AG09309 (cell line): ENCODE data around the gene CKLF.

ENCODE experiments used
- DNase-seq: peaks from one replicate; pipeline ENCODE4 v3.0.0-alpha.2; 2010; ENCODE audit warnings: low read depth
- H3K4me3 ChIP-seq: 2 replicates; pipeline ENCODE4 v1.5.1; 2011; ENCODE audit warnings: mild to moderate bottlenecking, low read depth, low read length, moderate library complexity; ENCODE audit not compliant: control insufficient read depth
- TF ChIP-seq, protein P1 (sequence below): IDR thresholded peaks from 2 replicates; pipeline ENCODE4 v1.5.1; 2011; ENCODE audit warnings: mild to moderate bottlenecking, low read depth, low read length, inconsistent platforms; ENCODE audit not compliant: insufficient read depth, control insufficient read depth; ENCODE audit errors: missing control alignments

The CKLF gene

DNA sequence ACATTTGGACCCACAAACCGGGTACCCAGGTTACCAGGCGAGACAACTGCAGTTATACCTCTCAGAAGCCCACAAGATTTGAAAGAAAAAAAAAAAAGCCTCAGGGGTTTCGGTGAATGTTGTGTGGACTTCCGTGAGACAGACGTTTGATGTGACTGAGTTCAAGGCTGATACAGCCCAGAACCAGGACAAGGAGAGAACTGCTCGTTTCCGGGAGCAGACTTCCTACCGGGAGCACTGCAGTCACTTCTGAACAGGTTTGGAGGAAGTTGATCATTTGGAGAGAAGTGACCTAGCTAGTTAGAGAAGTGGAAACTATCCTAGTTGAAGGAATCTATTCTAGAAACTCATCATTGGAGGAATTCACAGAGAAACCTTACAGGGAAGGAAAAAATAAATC lies 847 bp downstream of the CKLF start:
- H3K4me3 ChIP-seq: peak overlapping the region; percentile 93
- TF ChIP-seq, protein P1, sequence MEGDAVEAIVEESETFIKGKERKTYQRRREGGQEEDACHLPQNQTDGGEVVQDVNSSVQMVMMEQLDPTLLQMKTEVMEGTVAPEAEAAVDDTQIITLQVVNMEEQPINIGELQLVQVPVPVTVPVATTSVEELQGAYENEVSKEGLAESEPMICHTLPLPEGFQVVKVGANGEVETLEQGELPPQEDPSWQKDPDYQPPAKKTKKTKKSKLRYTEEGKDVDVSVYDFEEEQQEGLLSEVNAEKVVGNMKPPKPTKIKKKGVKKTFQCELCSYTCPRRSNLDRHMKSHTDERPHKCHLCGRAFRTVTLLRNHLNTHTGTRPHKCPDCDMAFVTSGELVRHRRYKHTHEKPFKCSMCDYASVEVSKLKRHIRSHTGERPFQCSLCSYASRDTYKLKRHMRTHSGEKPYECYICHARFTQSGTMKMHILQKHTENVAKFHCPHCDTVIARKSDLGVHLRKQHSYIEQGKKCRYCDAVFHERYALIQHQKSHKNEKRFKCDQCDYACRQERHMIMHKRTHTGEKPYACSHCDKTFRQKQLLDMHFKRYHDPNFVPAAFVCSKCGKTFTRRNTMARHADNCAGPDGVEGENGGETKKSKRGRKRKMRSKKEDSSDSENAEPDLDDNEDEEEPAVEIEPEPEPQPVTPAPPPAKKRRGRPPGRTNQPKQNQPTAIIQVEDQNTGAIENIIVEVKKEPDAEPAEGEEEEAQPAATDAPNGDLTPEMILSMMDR: no peak
- DNase-seq: no peak

GRCh38 chr16:66554021-66554420 lies 1.6 kb downstream of the CKLF start:
- H3K4me3 ChIP-seq: no peak overlapping the region
- no peak for DNase-seq
- TF ChIP-seq, protein P1: no peak

DNA sequence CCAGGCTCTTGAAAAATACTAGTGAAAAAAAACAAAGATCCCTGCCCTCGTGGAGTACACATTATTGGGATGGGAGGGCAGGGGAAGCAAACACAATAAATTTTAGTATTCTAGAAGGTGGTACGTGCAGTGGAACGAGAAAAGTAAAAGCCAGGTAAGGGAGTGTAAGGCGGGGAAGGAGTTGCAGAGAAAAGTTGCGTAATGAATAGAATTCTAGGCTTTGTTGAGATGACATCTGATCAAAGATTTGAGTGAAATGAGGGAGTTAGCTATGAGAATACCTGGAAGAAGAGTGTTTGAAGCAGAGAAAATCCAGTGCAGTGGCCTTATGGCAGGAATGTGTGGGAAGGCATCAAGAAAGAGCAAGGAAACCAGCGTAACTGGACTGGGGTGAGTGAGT lies 2.1 kb downstream of the CKLF start:
- TF ChIP-seq, protein P1: no peak
- no peak overlapping the region for H3K4me3 ChIP-seq
- DNase-seq: no peak

DNA sequence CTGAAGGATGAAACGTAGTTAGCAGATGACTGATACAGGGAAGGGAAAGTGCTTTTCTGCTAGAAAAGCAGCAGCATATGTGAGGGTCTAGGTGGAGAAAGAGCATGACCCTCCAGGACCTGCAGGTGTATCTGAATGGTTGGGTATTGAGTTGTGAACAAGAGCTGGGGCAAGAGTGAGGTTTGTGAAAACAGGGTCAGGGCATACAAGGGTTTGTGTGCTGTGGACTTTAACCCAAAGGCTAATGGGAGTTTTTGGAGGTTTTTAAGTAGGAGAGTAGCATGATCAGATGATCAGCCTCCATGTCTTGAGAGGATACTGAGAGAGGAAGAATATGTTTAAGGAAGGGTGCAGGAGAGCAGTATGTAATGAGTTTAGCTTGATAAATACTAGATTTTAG lies 7.7 kb downstream of the CKLF start:
- H3K4me3 ChIP-seq: no peak overlapping the region
- TF ChIP-seq, protein P1: no peak
- no peak for DNase-seq

DNA sequence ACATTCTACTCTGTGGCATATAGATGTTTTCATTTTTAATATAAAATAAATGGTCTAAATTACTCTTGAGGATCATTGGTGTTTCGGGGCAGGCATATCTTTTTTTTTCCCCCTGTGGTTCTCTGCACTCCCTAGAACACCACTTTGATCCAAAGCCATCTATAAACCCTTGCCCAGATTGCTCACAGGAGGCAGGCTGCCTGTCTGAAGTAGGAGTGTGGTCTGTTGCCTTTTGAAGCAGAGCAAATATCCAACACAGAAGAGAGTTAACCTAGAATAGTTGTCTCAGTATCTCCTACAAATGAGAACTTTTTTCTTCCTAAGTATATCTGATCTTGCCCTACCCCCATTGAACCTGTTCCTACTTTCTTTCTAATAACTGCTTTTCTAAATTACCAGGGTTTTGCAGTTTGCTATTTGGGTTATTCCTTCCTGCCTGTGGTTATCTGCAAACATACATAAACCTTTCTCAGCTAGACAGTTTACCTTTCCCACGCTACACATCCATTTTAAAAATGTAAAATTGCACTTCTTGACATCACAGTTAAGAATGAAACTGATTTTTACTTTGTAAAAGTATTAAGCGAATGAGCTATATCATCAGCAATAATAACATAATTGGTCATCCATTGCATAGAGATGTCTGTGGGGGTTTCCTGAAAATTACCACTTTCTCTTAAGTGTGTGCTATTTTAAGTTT lies 9.2 kb downstream of the CKLF start:
- no peak for DNase-seq
- H3K4me3 ChIP-seq: no peak overlapping the region
- TF ChIP-seq, protein P1: no peak

DNA sequence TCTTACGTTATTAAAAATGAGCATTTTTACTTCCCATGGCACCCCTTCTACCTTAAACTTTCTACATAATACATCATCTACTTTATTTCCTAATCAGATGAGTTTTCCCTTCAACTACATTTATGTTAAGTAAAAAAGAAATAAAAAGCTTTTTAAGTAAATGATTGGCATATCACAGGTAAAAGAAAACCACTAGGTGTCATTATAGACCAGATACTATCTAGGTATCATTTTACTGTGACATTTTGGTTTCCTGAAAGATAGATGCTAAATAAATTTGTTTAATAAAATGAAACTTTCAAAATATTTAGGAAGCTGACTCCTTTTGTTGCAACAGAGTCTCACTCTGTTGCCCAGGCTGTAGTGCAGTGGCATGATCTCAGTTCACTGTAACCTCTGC lies 10.0 kb downstream of the CKLF start:
- TF ChIP-seq, protein P1: no peak
- no peak overlapping the region for H3K4me3 ChIP-seq
- no peak for DNase-seq
